Calu3 (cell line): ENCODE data around the gene CMIP. TPM values are rescaled to one million over a fixed set of nuclear protein-coding genes. Genes with fewer than 3 reads are reported as not detected.

ENCODE experiments used
- BruUV-seq: library from RNA; stranded (reverse); fragments of 400-500 nt; replicated peaks from 2 replicates; lab custom pipeline; 2021; lab: Mats Ljungman, UMichigan
- CTCF ChIA-PET: fragments of 300-600 bp; sonication (Branson Sonifier 250); formaldehyde crosslinking; loops from one replicate; lab custom pipeline; 2022; ENCODE audit warnings: antibody characterized with exemption; lab: Charles Lee
- DNase-seq: peaks from one replicate; pipeline ENCODE4 v3.0.0; 2022
- H3K27ac Mint-ChIP-seq: one replicate; pipeline ENCODE4 v1.8.0; 2022; ENCODE audit warnings: mixed read lengths; ENCODE audit not compliant: unreplicated experiment
- H3K27me3 Mint-ChIP-seq: one replicate; pipeline ENCODE4 v1.8.0; 2022; ENCODE audit warnings: mixed read lengths; ENCODE audit not compliant: unreplicated experiment
- H3K36me3 Mint-ChIP-seq: one replicate; pipeline ENCODE4 v1.8.0; 2022; ENCODE audit warnings: mild to moderate bottlenecking, moderate library complexity, mixed read lengths; ENCODE audit not compliant: insufficient read depth, unreplicated experiment
- H3K4me1 Mint-ChIP-seq: one replicate; pipeline ENCODE4 v1.8.0; 2022; ENCODE audit warnings: mild to moderate bottlenecking, low read depth, mixed read lengths; ENCODE audit not compliant: unreplicated experiment
- H3K4me3 Mint-ChIP-seq: one replicate; pipeline ENCODE4 v1.8.0; 2022; ENCODE audit warnings: mild to moderate bottlenecking, low read depth, moderate library complexity, mixed read lengths; ENCODE audit not compliant: unreplicated experiment
- H3K9me3 Mint-ChIP-seq: one replicate; pipeline ENCODE4 v1.8.0; 2022; ENCODE audit warnings: low read depth, mixed read lengths; ENCODE audit not compliant: unreplicated experiment
- CTCF ChIP-seq: fragments of 200-600 bp; IDR thresholded peaks from one replicate; pipeline ENCODE4 v1.8.0; 2022; ENCODE audit warnings: antibody characterized with exemption; ENCODE audit not compliant: unreplicated experiment
- intact Hi-C: fragments of 100-400 bp; cut with micrococcal nuclease; formaldehyde crosslinking; loops from one replicate; pipeline ENCODE4 v1.10.0; 2022; ENCODE audit not compliant: unreplicated experiment
- total RNA-seq: library from RNA; stranded (reverse); gene quantifications from 2 replicates; pipeline ENCODE4 v1.2.3, GENCODE V29; 2022

CMIP gene
- total RNA-seq, 1 experiment from 2014 or later = 82.7 TPM

- Mint-ChIP-seq H3K36me3 (peaks cover 29% of the 10 kb centered on the region), H3K27me3 (no peaks in the 10 kb centered on the region), H3K4me3 (no peak overlapping the region), H3K4me1 (peaks cover 59% of the 10 kb centered on the region), H3K9me3 (no peaks in the 10 kb centered on the region), H3K27ac (peak overlapping the region; percentile 28)
- intact Hi-C loops = no loop called here
- no peak for DNase-seq
- no peak for TF ChIP-seq CTCF
- CTCF ChIA-PET = interaction anchor here (0.6 kb wide), 1 partner anchor 108 kb away, joined by 4 read pairs; no protein-coding TSS in a partner anchor
- BruUV-seq = no TSS peak
Observed at GRCh38 chr16:81516478-81517149, 72.0 kb downstream of the CMIP start.

GRCh38 chr16:81517150-81517499, 72.5 kb downstream of the CMIP start:
- intact Hi-C loops = no loop called here
- H3K9me3 Mint-ChIP-seq = no peaks in the 10 kb centered on the region
- CTCF ChIA-PET = no interaction called here

GRCh38 chr16:81517629-81518438, 73.2 kb downstream of the CMIP start:
- Mint-ChIP-seq H3K4me1 (peaks cover 53% of the 10 kb centered on the region), H3K9me3 (no peaks in the 10 kb centered on the region), H3K27me3 (no peaks in the 10 kb centered on the region), H3K36me3 (peaks cover 28% of the 10 kb centered on the region), H3K4me3 (no peak overlapping the region), H3K27ac (no peak overlapping the region)
- BruUV-seq = no TSS peak
- no peak for TF ChIP-seq CTCF
- CTCF ChIA-PET = interaction anchor here (0.6 kb wide), 1 partner anchor 92 kb away, joined by 4 read pairs; no protein-coding TSS in a partner anchor
- DNase-seq = no peak
- intact Hi-C loops = no loop called here

More at GRCh38 chr16:81517150-81517499, 72.5 kb downstream of the CMIP start:
- Mint-ChIP-seq H3K4me3 (no peak overlapping the region), H3K27me3 (no peaks in the 10 kb centered on the region), H3K36me3 (peaks cover 28% of the 10 kb centered on the region), H3K27ac (no peak overlapping the region), H3K4me1 (peaks cover 54% of the 10 kb centered on the region)
- TF ChIP-seq CTCF = no peak
- DNase-seq = no peak
- no TSS peak for BruUV-seq

GRCh38 chr16:81518439-81518757, 73.8 kb downstream of the CMIP start:
- intact Hi-C loops = no loop called here
- Mint-ChIP-seq H3K27me3 (no peaks in the 10 kb centered on the region), H3K36me3 (peaks cover 32% of the 10 kb centered on the region), H3K27ac (no peak overlapping the region), H3K4me1 (peaks cover 53% of the 10 kb centered on the region), H3K9me3 (no peaks in the 10 kb centered on the region), H3K4me3 (no peak overlapping the region)
- no peak for DNase-seq
- CTCF ChIA-PET = interaction anchor here (0.6 kb wide), 2 partner anchors 86 to 92 kb away, joined by 4 to 6 read pairs; no protein-coding TSS in a partner anchor
- BruUV-seq = no TSS peak
- TF ChIP-seq CTCF = no peak
